Epithelial cell of esophagus (primary cell): ENCODE data around the gene ITPRIPL1.
A peak's percentile ranks its signal among the peaks of the same experiment; 100 is the strongest.

Source experiments
- DNase-seq: peaks from one replicate; pipeline ENCODE4 v3.0.0; 2010; ENCODE audit warnings: low read depth
- H3K4me3 ChIP-seq: 2 replicates; pipeline ENCODE4 v1.5.1; 2011; ENCODE audit warnings: mild to moderate bottlenecking, low read length, control low read depth
- TF ChIP-seq, protein P1 (sequence below): IDR thresholded peaks from 2 replicates; pipeline ENCODE4 v1.5.1; 2011; ENCODE audit warnings: low read depth, mild to moderate bottlenecking, low read length, control low read depth, inconsistent platforms; ENCODE audit not compliant: insufficient read depth; ENCODE audit errors: missing control alignments

ITPRIPL1 gene

GRCh38 chr2:96323849-96324248 is 1.3 kb upstream of the ITPRIPL1 start:
- no peak overlapping the region for H3K4me3 ChIP-seq
- no peak for DNase-seq
- TF ChIP-seq, protein P1, sequence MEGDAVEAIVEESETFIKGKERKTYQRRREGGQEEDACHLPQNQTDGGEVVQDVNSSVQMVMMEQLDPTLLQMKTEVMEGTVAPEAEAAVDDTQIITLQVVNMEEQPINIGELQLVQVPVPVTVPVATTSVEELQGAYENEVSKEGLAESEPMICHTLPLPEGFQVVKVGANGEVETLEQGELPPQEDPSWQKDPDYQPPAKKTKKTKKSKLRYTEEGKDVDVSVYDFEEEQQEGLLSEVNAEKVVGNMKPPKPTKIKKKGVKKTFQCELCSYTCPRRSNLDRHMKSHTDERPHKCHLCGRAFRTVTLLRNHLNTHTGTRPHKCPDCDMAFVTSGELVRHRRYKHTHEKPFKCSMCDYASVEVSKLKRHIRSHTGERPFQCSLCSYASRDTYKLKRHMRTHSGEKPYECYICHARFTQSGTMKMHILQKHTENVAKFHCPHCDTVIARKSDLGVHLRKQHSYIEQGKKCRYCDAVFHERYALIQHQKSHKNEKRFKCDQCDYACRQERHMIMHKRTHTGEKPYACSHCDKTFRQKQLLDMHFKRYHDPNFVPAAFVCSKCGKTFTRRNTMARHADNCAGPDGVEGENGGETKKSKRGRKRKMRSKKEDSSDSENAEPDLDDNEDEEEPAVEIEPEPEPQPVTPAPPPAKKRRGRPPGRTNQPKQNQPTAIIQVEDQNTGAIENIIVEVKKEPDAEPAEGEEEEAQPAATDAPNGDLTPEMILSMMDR: no peak

GRCh38 chr2:96324721-96325040 is 436 bp upstream of the ITPRIPL1 start:
- no peak overlapping the region for H3K4me3 ChIP-seq
- TF ChIP-seq, protein P1: no peak
- no peak for DNase-seq

- TF ChIP-seq, protein P1: no peak
- no peak overlapping the region for H3K4me3 ChIP-seq
- DNase-seq: no peak
Measured at GRCh38 chr2:96325884-96326255, 753 bp downstream of the ITPRIPL1 start.

DNA sequence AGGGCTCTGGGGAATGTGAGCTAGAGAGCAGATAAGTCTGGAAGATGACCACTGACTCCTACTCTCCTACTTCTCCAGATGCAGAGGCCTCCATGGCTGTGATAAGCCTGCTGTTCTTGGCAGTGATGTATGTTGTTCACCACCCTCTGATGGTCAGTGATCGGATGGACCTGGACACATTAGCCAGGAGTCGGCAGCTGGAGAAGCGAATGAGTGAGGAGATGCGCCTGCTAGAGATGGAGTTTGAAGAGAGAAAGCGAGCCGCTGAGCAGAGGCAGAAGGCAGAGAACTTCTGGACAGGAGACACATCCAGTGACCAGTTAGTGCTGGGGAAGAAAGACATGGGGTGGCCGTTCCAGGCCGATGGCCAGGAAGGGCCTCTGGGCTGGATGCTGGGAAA is 1.4 kb downstream of the ITPRIPL1 start:
- TF ChIP-seq, protein P1: no peak
- H3K4me3 ChIP-seq: no peak overlapping the region
- no peak for DNase-seq

DNA sequence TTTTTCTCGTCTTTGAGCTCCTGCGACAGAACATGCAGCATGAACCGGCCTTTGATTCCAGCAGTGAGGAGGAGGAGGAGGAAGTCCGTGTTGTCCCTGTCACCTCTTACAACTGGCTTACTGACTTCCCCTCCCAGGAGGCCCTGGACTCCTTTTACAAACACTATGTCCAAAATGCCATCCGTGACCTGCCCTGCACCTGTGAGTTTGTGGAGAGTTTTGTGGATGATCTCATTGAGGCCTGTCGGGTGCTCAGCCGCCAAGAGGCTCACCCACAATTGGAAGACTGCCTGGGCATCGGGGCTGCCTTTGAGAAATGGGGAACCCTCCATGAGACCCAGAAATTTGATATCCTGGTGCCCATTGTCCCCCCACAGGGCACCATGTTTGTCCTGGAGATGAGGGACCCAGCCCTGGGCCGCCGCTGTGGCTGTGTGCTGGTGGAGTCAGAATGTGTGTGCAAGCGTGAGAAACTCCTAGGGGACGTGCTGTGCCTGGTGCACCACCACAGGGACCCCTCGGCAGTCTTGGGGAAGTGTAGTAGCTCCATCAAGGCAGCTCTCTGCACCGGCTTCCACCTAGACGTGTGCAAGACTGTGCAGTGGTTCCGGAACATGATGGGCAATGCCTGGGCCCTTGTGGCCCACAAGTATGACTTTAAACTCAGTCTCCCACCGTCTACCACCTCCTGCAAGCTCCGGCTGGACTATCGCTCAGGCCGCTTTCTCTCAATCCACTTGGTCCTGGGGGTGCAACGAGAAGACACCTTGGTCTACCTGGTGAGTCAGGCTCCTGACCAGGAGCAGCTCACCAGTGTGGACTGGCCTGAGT is 2.1 kb downstream of the ITPRIPL1 start:
- H3K4me3 ChIP-seq: no peak overlapping the region
- TF ChIP-seq, protein P1: no peak
- DNase-seq: no peak

- H3K4me3 ChIP-seq: no peak overlapping the region
- TF ChIP-seq, protein P1: no peak
- DNase-seq: peak; percentile 77
Measured at GRCh38 chr2:96329456-96329855, 4.3 kb downstream of the ITPRIPL1 start.

DNA sequence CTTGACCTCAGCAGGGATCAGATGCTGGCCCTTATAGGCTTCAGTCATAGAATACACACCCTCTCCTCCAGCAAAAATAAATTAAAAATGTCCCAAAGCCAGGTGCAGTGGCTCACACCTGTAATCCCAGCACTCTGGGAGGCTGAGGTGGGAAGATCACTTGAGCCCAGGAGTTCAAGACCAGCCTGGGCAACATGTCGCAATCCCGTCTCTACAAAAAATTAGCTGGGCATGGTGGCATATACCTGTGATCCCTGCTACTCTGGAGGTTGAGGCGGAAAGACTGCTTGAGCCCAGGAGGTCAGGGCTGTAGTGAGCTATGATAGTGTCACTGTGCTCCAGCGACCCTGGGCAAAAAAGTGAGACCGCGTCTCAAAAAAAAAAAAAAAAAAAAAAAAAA is 4.8 kb downstream of the ITPRIPL1 start:
- TF ChIP-seq, protein P1: no peak
- H3K4me3 ChIP-seq: no peak overlapping the region
- DNase-seq: no peak
